ENCODE results near the gene RTL10.

Gene RTL10

GRCh38 chr22:19811811-19812771, 42.6 kb downstream of the RTL10 start:
- no peak for DNase-seq (ENCODE audit: low read depth in 1 of 2, low spot score in 1 of 2)

GRCh38 chr22:19811211-19811621, 43.5 kb downstream of the RTL10 start:
- no peak for DNase-seq (ENCODE audit: low read depth in 1 of 2, low spot score in 1 of 2)

- DNase-seq (ENCODE audit: low read depth in 1 of 2, low spot score in 1 of 2) = no peak
Measured at GRCh38 chr22:19810381-19811201, 44.1 kb downstream of the RTL10 start.

GRCh38 chr22:19809741-19810140, 44.9 kb downstream of the RTL10 start:
- no peak for DNase-seq (ENCODE audit: low read depth in 1 of 2, low spot score in 1 of 2)

GRCh38 chr22:19808873-19809478, 45.7 kb downstream of the RTL10 start:
- no peak for DNase-seq (ENCODE audit: low read depth in 1 of 2, low spot score in 1 of 2)

GRCh38 chr22:19807914-19808872, 46.5 kb downstream of the RTL10 start:
- no peak for DNase-seq (ENCODE audit: low read depth in 1 of 2, low spot score in 1 of 2)

- no peak for DNase-seq (ENCODE audit: low read depth in 1 of 2, low spot score in 1 of 2)
Measured at GRCh38 chr22:19807161-19807913, 47.3 kb downstream of the RTL10 start.

- no peak for DNase-seq (ENCODE audit: low read depth in 1 of 2, low spot score in 1 of 2)
Measured at GRCh38 chr22:19806213-19807160, 48.2 kb downstream of the RTL10 start.

- no peak for DNase-seq (ENCODE audit: low read depth in 1 of 2, low spot score in 1 of 2)
Measured at GRCh38 chr22:19805821-19806212, 48.9 kb downstream of the RTL10 start.

Data from stimulated activated CD4-positive, alpha-beta T cell treated with anti-CD3 and anti-CD28 coated beads, Interleukin-15, amount 100 ng/mL, for 1 hour (primary cell).